Measurements from ENCODE around the gene KSR1.
"Not testable (repeated sequence)": the region's sequence is repeated elsewhere in the genome, so short reads cannot be mapped to it uniquely, and the experiment has no call there.

KSR1 gene

GRCh38 chr17:27455914-27456680 lies at the start of gene KSR1:
KSR1 (plus strand) TSS chr17:27456448; CDS start chr17:27456644, 196 bp downstream.
- peak; percentile 86 for DNase-seq

- peak; percentile 39 for DNase-seq
Observed at GRCh38 chr17:27407916-27408864, 48.1 kb upstream of the KSR1 start.

- peak; percentile 15 for DNase-seq
Observed at GRCh38 chr17:27408891-27409290, 47.4 kb upstream of the KSR1 start.

DNA sequence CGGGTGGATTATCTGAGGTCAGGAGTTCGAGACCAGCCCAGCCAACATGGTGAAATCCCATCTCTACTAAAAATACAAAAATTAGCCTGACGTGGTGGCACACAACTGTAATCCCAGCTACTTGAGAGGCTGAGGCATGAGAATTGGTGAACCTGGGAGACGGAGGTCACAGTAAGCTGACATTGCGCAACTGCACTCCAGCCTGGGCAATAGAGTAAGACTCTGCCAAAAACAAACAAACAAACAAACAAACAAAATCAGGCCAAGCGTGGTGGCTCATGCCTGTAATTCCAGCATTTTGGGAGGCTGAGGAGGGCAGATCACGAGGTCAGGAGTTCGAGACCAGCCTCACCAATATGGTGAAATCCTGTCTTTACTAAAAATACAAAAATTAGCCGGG lies 44.1 kb upstream of the KSR1 start:
- not testable (repeated sequence) for DNase-seq

DNA sequence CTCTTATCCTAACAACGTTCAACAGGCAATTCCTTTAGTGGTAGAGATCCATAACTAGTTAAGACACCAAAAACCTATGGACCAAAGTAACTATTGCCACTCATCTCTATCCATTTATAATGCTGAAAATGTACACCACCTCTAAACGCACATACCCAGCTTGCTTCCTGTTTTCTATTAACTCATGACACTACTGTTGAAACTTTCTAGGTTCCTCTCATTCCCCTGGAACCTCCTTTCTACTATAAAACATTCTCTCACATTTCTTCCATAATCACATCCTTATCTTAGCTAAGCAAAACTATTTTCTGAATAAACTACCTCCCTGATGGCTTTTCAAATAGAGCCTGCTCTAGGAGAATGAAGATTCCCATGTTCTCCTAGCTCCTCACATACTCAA lies 42.9 kb upstream of the KSR1 start:
- DNase-seq: no peak

GRCh38 chr17:27413792-27414191 lies 42.5 kb upstream of the KSR1 start:
- no peak for DNase-seq

- no peak for DNase-seq
Observed at GRCh38 chr17:27414271-27414670, 42.0 kb upstream of the KSR1 start.

DNA sequence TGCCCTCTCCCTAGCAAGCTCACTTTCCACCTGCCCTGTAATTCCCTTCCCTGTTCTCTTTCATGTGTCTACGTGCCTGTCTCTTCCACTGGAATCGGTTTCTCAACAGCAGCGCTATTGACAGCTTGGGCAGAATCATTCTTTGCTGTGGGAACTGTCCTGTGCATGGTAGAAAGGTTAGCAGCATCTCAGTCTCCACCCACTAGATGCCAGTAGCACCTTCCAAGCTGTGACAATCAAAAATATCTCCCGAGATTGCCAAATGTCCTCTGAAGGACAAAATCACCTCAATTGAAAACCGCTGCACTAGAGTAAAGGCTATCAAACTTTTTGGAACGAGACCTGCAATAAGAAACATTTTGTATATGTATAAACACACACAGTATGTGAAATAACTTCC lies 41.6 kb upstream of the KSR1 start:
- no peak for DNase-seq

DNA sequence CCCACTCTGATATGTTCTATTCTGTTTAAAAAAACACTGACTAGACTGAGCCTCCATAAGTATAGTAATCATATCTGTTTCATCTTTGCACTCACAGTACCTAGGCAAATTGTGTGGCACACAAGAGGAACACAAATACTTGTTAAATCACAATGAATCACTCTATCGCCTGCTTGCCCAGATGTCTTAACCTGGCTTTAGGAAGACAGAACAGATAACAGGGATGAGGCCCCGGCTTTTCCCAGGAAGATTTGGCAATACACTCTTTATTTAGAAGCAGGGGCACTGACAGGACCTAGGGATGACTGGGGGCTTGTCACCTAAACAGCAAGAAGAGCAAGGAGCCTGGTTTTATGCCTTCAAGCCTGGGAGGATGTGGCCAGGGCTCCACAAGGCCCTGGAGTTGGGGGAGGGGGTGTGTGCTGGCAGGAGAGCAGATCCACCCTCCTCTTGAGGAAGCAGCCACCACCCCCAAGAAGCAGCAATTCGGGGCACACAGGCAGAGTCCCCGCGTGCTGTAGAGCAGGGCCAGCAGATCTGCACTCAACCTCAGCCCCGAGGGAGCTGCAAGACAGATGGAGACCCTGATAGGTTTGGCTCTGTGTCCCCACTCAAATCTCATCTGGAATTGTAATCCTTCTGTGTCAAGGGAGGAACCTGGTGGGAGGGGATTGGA lies 41.0 kb upstream of the KSR1 start:
- no peak for DNase-seq

GRCh38 chr17:27417596-27418365 lies 38.5 kb upstream of the KSR1 start:
- no peak for DNase-seq

- DNase-seq: no peak
Observed at GRCh38 chr17:27418366-27418615, 38.0 kb upstream of the KSR1 start.

- no peak for DNase-seq
Observed at GRCh38 chr17:27419156-27419555, 37.1 kb upstream of the KSR1 start.

DNA sequence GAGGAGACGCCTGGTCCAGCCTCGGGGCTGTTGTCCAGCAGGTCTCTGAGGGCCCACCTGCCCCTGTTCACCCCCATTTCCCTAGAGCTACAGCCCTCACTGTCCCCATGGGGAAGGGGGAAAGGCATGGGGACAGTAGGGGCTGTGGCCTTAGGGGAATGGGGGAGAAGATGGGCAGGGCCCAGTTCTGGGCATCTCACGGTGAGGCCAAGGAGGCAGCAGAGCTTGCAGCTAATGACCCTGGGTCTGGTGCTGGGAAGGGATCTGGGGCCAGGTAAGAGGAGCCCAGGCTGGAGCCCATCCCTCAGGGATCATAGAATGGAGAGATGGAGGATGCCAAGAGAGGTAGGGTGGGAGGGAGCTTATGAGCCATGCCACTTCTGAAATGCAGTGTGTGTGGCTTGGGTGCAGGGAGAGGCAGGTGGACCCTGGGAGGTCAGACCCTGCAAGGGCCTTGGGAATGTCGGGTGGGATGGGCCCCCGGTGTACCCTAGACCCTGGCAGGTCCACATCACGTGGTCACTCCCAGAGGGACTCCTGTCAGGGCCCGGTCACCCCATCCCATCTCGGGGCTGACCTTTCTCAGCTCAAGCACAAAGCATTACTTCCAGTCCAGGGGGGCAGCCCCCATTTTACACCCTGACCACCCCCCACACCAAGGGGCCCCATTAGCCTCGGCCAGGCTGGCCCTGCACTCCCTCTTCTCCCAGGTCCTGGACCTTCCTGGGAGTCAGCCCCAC lies 35.9 kb upstream of the KSR1 start:
- DNase-seq: no peak

GRCh38 chr17:27421111-27421510 lies 35.1 kb upstream of the KSR1 start:
- DNase-seq: no peak

DNA sequence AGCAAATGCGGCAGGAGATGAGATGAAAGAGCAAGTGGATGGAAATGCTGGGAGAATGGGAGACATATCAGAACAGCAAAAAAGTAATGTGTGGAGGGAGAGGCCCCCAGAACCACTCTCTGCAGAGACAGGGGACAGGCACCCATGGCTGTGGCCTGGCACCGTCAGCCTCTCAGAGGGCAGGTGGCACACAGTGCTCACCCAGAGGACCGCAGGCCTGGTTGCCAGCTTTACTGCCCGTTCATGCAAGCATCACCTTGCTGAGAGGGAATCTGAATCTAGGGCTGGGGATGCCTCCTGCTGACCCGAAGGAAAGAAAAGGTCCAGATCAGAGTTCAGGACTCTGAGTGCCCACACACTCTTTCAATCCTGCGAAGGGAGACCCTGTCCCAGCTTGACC lies 34.6 kb upstream of the KSR1 start:
- DNase-seq: not testable (repeated sequence)

GRCh38 chr17:27422601-27423000 lies 33.6 kb upstream of the KSR1 start:
- no peak for DNase-seq

- DNase-seq: no peak
Observed at GRCh38 chr17:27423651-27424050, 32.6 kb upstream of the KSR1 start.

DNA sequence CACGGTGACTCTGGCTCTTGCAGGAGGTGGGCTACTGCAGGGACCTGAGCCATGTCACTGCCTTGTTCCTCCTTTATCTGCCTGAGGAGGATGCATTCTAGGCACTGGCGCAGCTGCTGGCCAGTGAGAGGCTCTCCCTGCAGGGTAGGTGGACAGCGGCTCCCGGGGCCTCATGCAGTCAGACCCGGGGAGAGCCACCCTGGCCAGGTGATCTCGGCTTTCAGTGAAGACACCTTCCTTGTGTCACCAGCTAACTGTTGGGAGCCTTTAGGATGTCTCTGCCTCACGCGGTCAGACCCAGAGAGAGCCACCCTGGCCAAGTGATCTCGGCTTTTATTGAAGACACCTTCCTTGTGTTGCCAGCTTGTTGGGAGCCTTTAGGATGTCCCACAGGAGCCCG lies 31.7 kb upstream of the KSR1 start:
- no peak for DNase-seq

GRCh38 chr17:27424941-27425340 lies 31.3 kb upstream of the KSR1 start:
- no peak for DNase-seq

- DNase-seq: not testable (repeated sequence)
Observed at GRCh38 chr17:27425571-27425970, 30.7 kb upstream of the KSR1 start.

- DNase-seq: no peak
Observed at GRCh38 chr17:27425991-27426390, 30.3 kb upstream of the KSR1 start.

GRCh38 chr17:27426471-27426870 lies 29.8 kb upstream of the KSR1 start:
- not testable (repeated sequence) for DNase-seq

Measured in femur (tissue), 1 donor.